GM23338 (cell line): ENCODE results near the gene CA6. TPM values are rescaled to one million over a fixed set of nuclear protein-coding genes. Genes with fewer than 3 reads are reported as not detected.

Experiments used
- ATAC-seq: fragments of 200-7000 bp; cut with Tn5 transposase; 3 replicates; pipeline ENCODE4 v1.9.1; 2020
- DNase-seq: peaks from one replicate; pipeline ENCODE4 v3.0.0-alpha.2; 2015; ENCODE audit warnings: low spot score
- H2AFZ ChIP-seq: fragments of 200-600 bp; sonication (generic); 2 replicates; pipeline ENCODE4 v1.8.0; 2016; ENCODE audit warnings: antibody characterized with exemption, mild to moderate bottlenecking, moderate library complexity
- H3F3A ChIP-seq: fragments of 200-600 bp; sonication (generic); replicated peaks from 2 replicates; pipeline ENCODE4 v1.8.0; 2017; ENCODE audit warnings: antibody characterized with exemption, mixed run types, low read depth
- H3K27ac ChIP-seq: fragments of 200-600 bp; sonication (generic); 2 replicates; pipeline ENCODE4 v1.6.1; 2016; ENCODE audit warnings: low read depth
- H3K27me3 ChIP-seq: fragments of 200-600 bp; sonication (generic); 2 replicates; pipeline ENCODE4 v1.8.0; 2016; ENCODE audit warnings: mild to moderate bottlenecking, mixed run types, moderate library complexity; ENCODE audit not compliant: insufficient read depth
- H3K36me3 ChIP-seq: fragments of 200-600 bp; sonication (generic); 2 replicates; pipeline ENCODE4 v1.8.0; 2016; ENCODE audit warnings: mild to moderate bottlenecking; ENCODE audit not compliant: insufficient read depth
- H3K4me1 ChIP-seq: fragments of 200-600 bp; sonication (generic); 2 replicates; pipeline ENCODE4 v1.8.0; 2016; ENCODE audit warnings: mild to moderate bottlenecking, moderate library complexity; ENCODE audit not compliant: insufficient read depth
- H3K4me2 ChIP-seq: fragments of 200-600 bp; sonication (generic); 2 replicates; pipeline ENCODE4 v1.7.1; 2017; ENCODE audit warnings: mixed run types
- H3K4me3 ChIP-seq: fragments of 200-600 bp; sonication (generic); 2 replicates; pipeline ENCODE4 v1.6.1; 2016; ENCODE audit warnings: mixed run types
- H3K79me2 ChIP-seq: fragments of 200-600 bp; sonication (generic); replicated peaks from 2 replicates; pipeline ENCODE4 v1.8.0; 2017; ENCODE audit warnings: mild to moderate bottlenecking; ENCODE audit not compliant: insufficient read depth
- H3K9me2 ChIP-seq: fragments of 200-600 bp; sonication (generic); 2 replicates; pipeline ENCODE4 v1.8.0; 2017; ENCODE audit not compliant: insufficient read depth
- H4K20me1 ChIP-seq: fragments of 200-600 bp; sonication (generic); replicated peaks from 2 replicates; pipeline ENCODE4 v1.8.0; 2017; ENCODE audit warnings: mild to moderate bottlenecking; ENCODE audit not compliant: insufficient read depth
- H3K27ac Mint-ChIP-seq: 2 replicates; pipeline ENCODE4 v1.8.0; 2020; ENCODE audit warnings: inconsistent platforms, mild to moderate bottlenecking, moderate library complexity, mixed read lengths
- H3K27me3 Mint-ChIP-seq: 3 replicates; pipeline ENCODE4 v1.8.0; 2022; ENCODE audit warnings: low read depth, mild to moderate bottlenecking, moderate library complexity, mixed read lengths, inconsistent platforms; ENCODE audit not compliant: insufficient read depth, poor library complexity
- H3K36me3 Mint-ChIP-seq: 3 replicates; pipeline ENCODE4 v1.8.0; 2021; ENCODE audit warnings: low read depth, mild to moderate bottlenecking, inconsistent platforms, moderate library complexity, mixed read lengths
- H3K4me1 Mint-ChIP-seq: 3 replicates; pipeline ENCODE4 v1.8.0; 2020; ENCODE audit warnings: mild to moderate bottlenecking, inconsistent platforms, mixed read lengths
- H3K4me3 Mint-ChIP-seq: 3 replicates; pipeline ENCODE4 v1.8.0; 2021; ENCODE audit warnings: moderate library complexity, mild to moderate bottlenecking, inconsistent platforms, mixed read lengths
- H3K9me3 Mint-ChIP-seq: 3 replicates; pipeline ENCODE4 v1.8.0; 2020; ENCODE audit warnings: moderate library complexity, mild to moderate bottlenecking, inconsistent platforms, mixed read lengths
- CREB1 ChIP-seq: fragments of 250-450 bp; sonication (Bioruptor Pico); IDR thresholded peaks from 2 replicates; pipeline ENCODE4 v1.5.0; 2020; ENCODE audit warnings: low read depth, mild to moderate bottlenecking, moderate library complexity
- EZH2 ChIP-seq: fragments of 200-600 bp; sonication (generic); IDR thresholded peaks from one replicate; pipeline ENCODE4 v1.8.0; 2017; ENCODE audit warnings: antibody characterized with exemption, mild to moderate bottlenecking, low read depth; ENCODE audit not compliant: unreplicated experiment
- JUNB ChIP-seq: IDR thresholded peaks from one replicate; pipeline ENCODE4 v1.6.1; 2016; ENCODE audit warnings: antibody characterized with exemption; ENCODE audit not compliant: unreplicated experiment
- NANOG ChIP-seq: IDR thresholded peaks from 2 replicates; pipeline ENCODE4 v1.6.1; 2016; ENCODE audit warnings: antibody characterized with exemption, borderline replicate concordance
- POLR2AphosphoS5 ChIP-seq: IDR thresholded peaks from 2 replicates; pipeline ENCODE4 v1.6.1; 2016; ENCODE audit warnings: antibody characterized with exemption, low read depth
- ZNF331 ChIP-seq: fragments of 250-450 bp; sonication (Bioruptor Pico); IDR thresholded peaks from 2 replicates; pipeline ENCODE4 v1.5.0; 2020; ENCODE audit warnings: low read depth, mild to moderate bottlenecking, moderate library complexity
- polyA plus RNA-seq: library from polyadenylated mRNA; unstranded; fragments of >200 nt; fragmentation: Nextera tagmentation; extraction: Ambion mirVana; gene quantifications from 2 replicates; pipeline ENCODE4 v1.2.1, GENCODE V29; 2016
- total RNA-seq: library from RNA; depleted of rRNA; stranded (reverse); fragments of >200 nt; shearing (Covaris generic); gene quantifications from 2 replicates; pipeline ENCODE4 v1.2.3, GENCODE V29; 2014
- TF ChIP-seq, protein P1 (sequence below): IDR thresholded peaks from one replicate; pipeline ENCODE4 v1.6.1; 2018; ENCODE audit warnings: antibody characterized with exemption; ENCODE audit not compliant: unreplicated experiment
- TF ChIP-seq, protein P2 (sequence below), 2 experiments: fragments of 200-600 bp in 1 of 2; sonication (generic) in 1 of 2; conservative IDR thresholded peaks; 2 replicates each; pipeline versions ENCODE4 v1.5.1 to v1.6.1; 2016 to 2017; ENCODE audit warnings: antibody characterized with exemption in 2 of 2, low read depth in 2 of 2, mild to moderate bottlenecking in 2 of 2, moderate library complexity in 1 of 2
- TF ChIP-seq, protein P3 (sequence below): fragments of 250-450 bp; sonication (Bioruptor Pico); IDR thresholded peaks from 2 replicates; pipeline ENCODE4 v1.5.0; 2020; ENCODE audit warnings: mild to moderate bottlenecking, moderate library complexity

CA6 gene
- total and polyA plus RNA-seq, 2 experiments from 2014 or later: not detected

DNA sequence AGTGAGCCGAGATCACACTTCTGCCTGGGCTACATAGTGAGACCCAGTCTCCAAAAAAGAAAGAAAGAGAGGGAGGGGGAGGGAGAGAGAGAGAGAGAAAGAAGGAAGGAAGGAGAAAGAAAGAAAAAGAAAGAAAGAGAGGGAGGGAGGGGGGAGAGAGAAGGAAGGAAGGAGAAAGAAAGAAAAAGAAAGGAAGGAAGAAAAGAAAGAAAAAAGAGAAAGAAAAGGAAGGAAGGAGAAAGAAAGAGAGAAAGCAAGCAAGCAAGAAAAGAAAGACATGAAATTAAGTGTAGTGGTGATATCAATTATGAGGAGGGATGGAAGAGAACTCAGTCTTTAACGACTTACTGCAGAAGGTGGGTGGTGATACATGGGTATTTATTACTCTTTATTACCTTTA is 38.5 kb downstream of the CA6 start:
- H3F3A ChIP-seq: no peaks in the 10 kb centered on the region
- H3K27ac ChIP-seq: no peak overlapping the region
- TF ChIP-seq, protein P1, sequence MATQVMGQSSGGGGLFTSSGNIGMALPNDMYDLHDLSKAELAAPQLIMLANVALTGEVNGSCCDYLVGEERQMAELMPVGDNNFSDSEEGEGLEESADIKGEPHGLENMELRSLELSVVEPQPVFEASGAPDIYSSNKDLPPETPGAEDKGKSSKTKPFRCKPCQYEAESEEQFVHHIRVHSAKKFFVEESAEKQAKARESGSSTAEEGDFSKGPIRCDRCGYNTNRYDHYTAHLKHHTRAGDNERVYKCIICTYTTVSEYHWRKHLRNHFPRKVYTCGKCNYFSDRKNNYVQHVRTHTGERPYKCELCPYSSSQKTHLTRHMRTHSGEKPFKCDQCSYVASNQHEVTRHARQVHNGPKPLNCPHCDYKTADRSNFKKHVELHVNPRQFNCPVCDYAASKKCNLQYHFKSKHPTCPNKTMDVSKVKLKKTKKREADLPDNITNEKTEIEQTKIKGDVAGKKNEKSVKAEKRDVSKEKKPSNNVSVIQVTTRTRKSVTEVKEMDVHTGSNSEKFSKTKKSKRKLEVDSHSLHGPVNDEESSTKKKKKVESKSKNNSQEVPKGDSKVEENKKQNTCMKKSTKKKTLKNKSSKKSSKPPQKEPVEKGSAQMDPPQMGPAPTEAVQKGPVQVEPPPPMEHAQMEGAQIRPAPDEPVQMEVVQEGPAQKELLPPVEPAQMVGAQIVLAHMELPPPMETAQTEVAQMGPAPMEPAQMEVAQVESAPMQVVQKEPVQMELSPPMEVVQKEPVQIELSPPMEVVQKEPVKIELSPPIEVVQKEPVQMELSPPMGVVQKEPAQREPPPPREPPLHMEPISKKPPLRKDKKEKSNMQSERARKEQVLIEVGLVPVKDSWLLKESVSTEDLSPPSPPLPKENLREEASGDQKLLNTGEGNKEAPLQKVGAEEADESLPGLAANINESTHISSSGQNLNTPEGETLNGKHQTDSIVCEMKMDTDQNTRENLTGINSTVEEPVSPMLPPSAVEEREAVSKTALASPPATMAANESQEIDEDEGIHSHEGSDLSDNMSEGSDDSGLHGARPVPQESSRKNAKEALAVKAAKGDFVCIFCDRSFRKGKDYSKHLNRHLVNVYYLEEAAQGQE: no peak
- no peak for TF ChIP-seq JUNB
- TF ChIP-seq, protein P2, sequence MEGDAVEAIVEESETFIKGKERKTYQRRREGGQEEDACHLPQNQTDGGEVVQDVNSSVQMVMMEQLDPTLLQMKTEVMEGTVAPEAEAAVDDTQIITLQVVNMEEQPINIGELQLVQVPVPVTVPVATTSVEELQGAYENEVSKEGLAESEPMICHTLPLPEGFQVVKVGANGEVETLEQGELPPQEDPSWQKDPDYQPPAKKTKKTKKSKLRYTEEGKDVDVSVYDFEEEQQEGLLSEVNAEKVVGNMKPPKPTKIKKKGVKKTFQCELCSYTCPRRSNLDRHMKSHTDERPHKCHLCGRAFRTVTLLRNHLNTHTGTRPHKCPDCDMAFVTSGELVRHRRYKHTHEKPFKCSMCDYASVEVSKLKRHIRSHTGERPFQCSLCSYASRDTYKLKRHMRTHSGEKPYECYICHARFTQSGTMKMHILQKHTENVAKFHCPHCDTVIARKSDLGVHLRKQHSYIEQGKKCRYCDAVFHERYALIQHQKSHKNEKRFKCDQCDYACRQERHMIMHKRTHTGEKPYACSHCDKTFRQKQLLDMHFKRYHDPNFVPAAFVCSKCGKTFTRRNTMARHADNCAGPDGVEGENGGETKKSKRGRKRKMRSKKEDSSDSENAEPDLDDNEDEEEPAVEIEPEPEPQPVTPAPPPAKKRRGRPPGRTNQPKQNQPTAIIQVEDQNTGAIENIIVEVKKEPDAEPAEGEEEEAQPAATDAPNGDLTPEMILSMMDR (conservative IDR thresholded peaks at IDR 0.05; ENCODE audit: low read depth in 2 of 2): no peak
- TF ChIP-seq, protein P3, sequence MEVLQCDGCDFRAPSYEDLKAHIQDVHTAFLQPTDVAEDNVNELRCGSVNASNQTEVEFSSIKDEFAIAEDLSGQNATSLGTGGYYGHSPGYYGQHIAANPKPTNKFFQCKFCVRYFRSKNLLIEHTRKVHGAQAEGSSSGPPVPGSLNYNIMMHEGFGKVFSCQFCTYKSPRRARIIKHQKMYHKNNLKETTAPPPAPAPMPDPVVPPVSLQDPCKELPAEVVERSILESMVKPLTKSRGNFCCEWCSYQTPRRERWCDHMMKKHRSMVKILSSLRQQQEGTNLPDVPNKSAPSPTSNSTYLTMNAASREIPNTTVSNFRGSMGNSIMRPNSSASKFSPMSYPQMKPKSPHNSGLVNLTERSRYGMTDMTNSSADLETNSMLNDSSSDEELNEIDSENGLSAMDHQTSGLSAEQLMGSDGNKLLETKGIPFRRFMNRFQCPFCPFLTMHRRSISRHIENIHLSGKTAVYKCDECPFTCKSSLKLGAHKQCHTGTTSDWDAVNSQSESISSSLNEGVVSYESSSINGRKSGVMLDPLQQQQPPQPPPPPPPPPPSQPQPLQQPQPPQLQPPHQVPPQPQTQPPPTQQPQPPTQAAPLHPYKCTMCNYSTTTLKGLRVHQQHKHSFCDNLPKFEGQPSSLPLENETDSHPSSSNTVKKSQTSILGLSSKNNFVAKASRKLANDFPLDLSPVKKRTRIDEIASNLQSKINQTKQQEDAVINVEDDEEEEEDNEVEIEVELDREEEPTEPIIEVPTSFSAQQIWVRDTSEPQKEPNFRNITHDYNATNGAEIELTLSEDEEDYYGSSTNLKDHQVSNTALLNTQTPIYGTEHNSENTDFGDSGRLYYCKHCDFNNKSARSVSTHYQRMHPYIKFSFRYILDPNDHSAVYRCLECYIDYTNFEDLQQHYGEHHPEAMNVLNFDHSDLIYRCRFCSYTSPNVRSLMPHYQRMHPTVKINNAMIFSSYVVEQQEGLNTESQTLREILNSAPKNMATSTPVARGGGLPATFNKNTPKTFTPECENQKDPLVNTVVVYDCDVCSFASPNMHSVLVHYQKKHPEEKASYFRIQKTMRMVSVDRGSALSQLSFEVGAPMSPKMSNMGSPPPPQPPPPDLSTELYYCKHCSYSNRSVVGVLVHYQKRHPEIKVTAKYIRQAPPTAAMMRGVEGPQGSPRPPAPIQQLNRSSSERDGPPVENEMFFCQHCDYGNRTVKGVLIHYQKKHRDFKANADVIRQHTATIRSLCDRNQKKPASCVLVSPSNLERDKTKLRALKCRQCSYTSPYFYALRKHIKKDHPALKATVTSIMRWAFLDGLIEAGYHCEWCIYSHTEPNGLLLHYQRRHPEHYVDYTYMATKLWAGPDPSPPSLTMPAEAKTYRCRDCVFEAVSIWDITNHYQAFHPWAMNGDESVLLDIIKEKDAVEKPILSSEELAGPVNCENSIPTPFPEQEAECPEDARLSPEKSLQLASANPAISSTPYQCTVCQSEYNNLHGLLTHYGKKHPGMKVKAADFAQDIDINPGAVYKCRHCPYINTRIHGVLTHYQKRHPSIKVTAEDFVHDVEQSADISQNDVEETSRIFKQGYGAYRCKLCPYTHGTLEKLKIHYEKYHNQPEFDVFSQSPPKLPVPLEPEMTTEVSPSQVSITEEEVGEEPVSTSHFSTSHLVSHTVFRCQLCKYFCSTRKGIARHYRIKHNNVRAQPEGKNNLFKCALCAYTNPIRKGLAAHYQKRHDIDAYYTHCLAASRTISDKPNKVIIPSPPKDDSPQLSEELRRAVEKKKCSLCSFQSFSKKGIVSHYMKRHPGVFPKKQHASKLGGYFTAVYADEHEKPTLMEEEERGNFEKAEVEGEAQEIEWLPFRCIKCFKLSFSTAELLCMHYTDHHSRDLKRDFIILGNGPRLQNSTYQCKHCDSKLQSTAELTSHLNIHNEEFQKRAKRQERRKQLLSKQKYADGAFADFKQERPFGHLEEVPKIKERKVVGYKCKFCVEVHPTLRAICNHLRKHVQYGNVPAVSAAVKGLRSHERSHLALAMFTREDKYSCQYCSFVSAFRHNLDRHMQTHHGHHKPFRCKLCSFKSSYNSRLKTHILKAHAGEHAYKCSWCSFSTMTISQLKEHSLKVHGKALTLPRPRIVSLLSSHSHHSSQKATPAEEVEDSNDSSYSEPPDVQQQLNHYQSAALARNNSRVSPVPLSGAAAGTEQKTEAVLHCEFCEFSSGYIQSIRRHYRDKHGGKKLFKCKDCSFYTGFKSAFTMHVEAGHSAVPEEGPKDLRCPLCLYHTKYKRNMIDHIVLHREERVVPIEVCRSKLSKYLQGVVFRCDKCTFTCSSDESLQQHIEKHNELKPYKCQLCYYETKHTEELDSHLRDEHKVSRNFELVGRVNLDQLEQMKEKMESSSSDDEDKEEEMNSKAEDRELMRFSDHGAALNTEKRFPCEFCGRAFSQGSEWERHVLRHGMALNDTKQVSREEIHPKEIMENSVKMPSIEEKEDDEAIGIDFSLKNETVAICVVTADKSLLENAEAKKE: no peak
- TF ChIP-seq POLR2AphosphoS5: no peak
- no peak for TF ChIP-seq ZNF331 (CRISPR knock-in tag)
- TF ChIP-seq EZH2: no peak
- no peak for TF ChIP-seq NANOG
- TF ChIP-seq CREB1 (CRISPR knock-in tag): no peak
- H3K79me2 ChIP-seq: no peaks in the 10 kb centered on the region
- Mint-ChIP-seq H3K9me3 (peaks cover 3% of the 10 kb centered on the region; the same call in 2 of the 3 replicates), H3K27ac (no peak overlapping the region), H3K4me1 (no peaks in the 10 kb centered on the region), H3K4me3 (no peak overlapping the region), H3K36me3 (no peaks in the 10 kb centered on the region; the same call in 2 of the 3 replicates), H3K27me3 (peaks cover 6% of the 10 kb centered on the region)
- H3K4me2 ChIP-seq: no peak overlapping the region
- H4K20me1 ChIP-seq: no peaks in the 10 kb centered on the region
- no peaks in the 10 kb centered on the region for H3K36me3 ChIP-seq
- H3K4me1 ChIP-seq: no peaks in the 10 kb centered on the region
- no peaks in the 10 kb centered on the region for H3K27me3 ChIP-seq
- ATAC-seq: no peak
- DNase-seq: no peak
- H2AFZ ChIP-seq: no peak overlapping the region
- no peak overlapping the region for H3K4me3 ChIP-seq
- no peaks in the 10 kb centered on the region for H3K9me2 ChIP-seq
